Keratinocyte (primary cell): Measurements from ENCODE around the gene FAM169A. TPM values are rescaled to one million over a fixed set of nuclear protein-coding genes. Genes with fewer than 3 reads are reported as not detected.
"Not testable (repeated sequence)": the region's sequence is repeated elsewhere in the genome, so short reads cannot be mapped to it uniquely, and the experiment has no call there.

Experiments
- DNase-seq: peaks from one replicate; pipeline ENCODE4 v3.0.0-alpha.2; 2011; ENCODE audit warnings: low read depth, missing footprints, low spot score
- FAIRE-seq: peaks from 2 replicates; lab custom pipeline; 2011; peaks lifted over from hg19 to GRCh38; lab: Jason Lieb, UNC
- H2AFZ ChIP-seq: 2 replicates; pipeline ENCODE4 v1.6.0; 2012; ENCODE audit warnings: low read length, control low read depth, inconsistent platforms; ENCODE audit not compliant: control insufficient read depth
- H3K27ac ChIP-seq: 2 replicates; pipeline ENCODE4 v1.5.1; 2011; ENCODE audit warnings: low read length; ENCODE audit not compliant: control insufficient read depth, insufficient read depth
- H3K27me3 ChIP-seq: 3 replicates; pipeline ENCODE4 v1.6.0; 2011; ENCODE audit warnings: low read length; ENCODE audit not compliant: control insufficient read depth, insufficient read depth; ENCODE audit errors: extremely low read depth
- H3K36me3 ChIP-seq, 2 experiments: 2 replicates in 1 of 2; 3 replicates in 1 of 2; pipeline ENCODE4 v1.5.1; 2011; ENCODE audit warnings: low read length in 2 of 2, mild to moderate bottlenecking in 1 of 2; ENCODE audit not compliant: control insufficient read depth in 2 of 2, insufficient read depth in 2 of 2; ENCODE audit errors: extremely low read depth in 1 of 2
- H3K4me1 ChIP-seq: 3 replicates; pipeline ENCODE4 v1.5.1; 2011; ENCODE audit warnings: low read length; ENCODE audit not compliant: control insufficient read depth, insufficient read depth; ENCODE audit errors: extremely low read depth
- H3K4me2 ChIP-seq: 3 replicates; pipeline ENCODE4 v1.6.0; 2011; ENCODE audit warnings: low read depth, low read length; ENCODE audit not compliant: control insufficient read depth, insufficient read depth; ENCODE audit errors: extremely low read depth
- H3K4me3 ChIP-seq, 3 experiments: fragments of 200-600 bp in 1 of 3; sonication (generic) in 1 of 3; 2 replicates in 2 of 3; 3 replicates in 1 of 3; pipeline ENCODE4 v1.5.1; 2011 to 2016; ENCODE audit warnings: low read length in 3 of 3, mild to moderate bottlenecking in 3 of 3, control low read depth in 2 of 3, inconsistent platforms in 1 of 3, low read depth in 1 of 3, mixed read lengths in 1 of 3, mixed run types in 1 of 3, moderate library complexity in 1 of 3; ENCODE audit not compliant: control insufficient read depth in 2 of 3, insufficient read depth in 2 of 3; ENCODE audit errors: extremely low read depth in 1 of 3
- H3K79me2 ChIP-seq: 2 replicates; pipeline ENCODE4 v1.6.0; 2012; ENCODE audit warnings: low read length; ENCODE audit not compliant: control insufficient read depth, insufficient read depth
- H3K9ac ChIP-seq: 3 replicates; pipeline ENCODE4 v1.6.0; 2011; ENCODE audit warnings: low read length; ENCODE audit not compliant: control insufficient read depth, insufficient read depth; ENCODE audit errors: extremely low read depth
- H3K9me1 ChIP-seq: 3 replicates; pipeline ENCODE4 v1.6.0; 2011; ENCODE audit warnings: low read length; ENCODE audit not compliant: control insufficient read depth, insufficient read depth; ENCODE audit errors: extremely low read depth
- H3K9me3 ChIP-seq: 2 replicates; pipeline ENCODE4 v1.5.1; 2012; ENCODE audit warnings: low read depth, low read length; ENCODE audit not compliant: control insufficient read depth
- H4K20me1 ChIP-seq: 3 replicates; pipeline ENCODE4 v1.6.0; 2011; ENCODE audit warnings: low read length; ENCODE audit not compliant: control insufficient read depth, insufficient read depth; ENCODE audit errors: extremely low read depth
- CTCF ChIP-seq, 3 experiments: IDR thresholded peaks in 1 of 3; conservative IDR thresholded peaks in 1 of 3; optimal IDR thresholded peaks in 1 of 3; 2 replicates in 2 of 3; 3 replicates in 1 of 3; pipeline versions ENCODE3 to v1.5.1; 2011; ENCODE audit warnings: low read length in 3 of 3, mild to moderate bottlenecking in 3 of 3, moderate library complexity in 2 of 3, control low read depth in 1 of 3, inconsistent platforms in 1 of 3; ENCODE audit not compliant: insufficient read depth in 2 of 3; ENCODE audit errors: extremely low read depth in 1 of 3
- EZH2 ChIP-seq: IDR thresholded peaks from one replicate; pipeline ENCODE4 v1.6.1; 2012; ENCODE audit warnings: inconsistent platforms, mild to moderate bottlenecking, low read length, moderate library complexity
- dilution Hi-C: fragments of 300-500 bp; cut with MboI; formaldehyde crosslinking; loops from one replicate; pipeline ENCODE4 v1.7.0; 2020; ENCODE audit warnings: low sequenced_read_pairs; ENCODE audit not compliant: extremely low pct_ligation_motif_present
- polyA plus RNA-seq, 5 experiments: library from polyadenylated mRNA; depleted of rRNA in 3 of 5; stranded (reverse) in 3 of 5; stranded (forward) in 1 of 5; unstranded in 1 of 5; fragments of >200 nt; gene quantifications; 1 replicate in 1 of 5; 2 replicates in 3 of 5; 3 replicates in 1 of 5; pipeline versions ENCODE4 v1.2.1 to v1.2.3, GENCODE V29; 2011 to 2012; ENCODE audit warnings: missing spikeins in 2 of 5, low read depth in 1 of 5, low replicate concordance in 1 of 5

FAM169A gene
- polyA plus RNA-seq, 1 donor (not counting 4 experiments of a cell fraction or from before 2014, with no cell fraction given) = 13.1 TPM

- H3K4me1 ChIP-seq = peaks cover 19% of the 10 kb centered on the region
- dilution Hi-C loops = no loop called here
- H3K4me2 ChIP-seq = no peak overlapping the region
- no peak overlapping the region for H3K27ac ChIP-seq
- H2AFZ ChIP-seq = no peak overlapping the region
- FAIRE-seq = no peak
- H3K9me3 ChIP-seq = no peaks in the 10 kb centered on the region
- H3K4me3 ChIP-seq = no peak overlapping the region
- no peak for TF ChIP-seq EZH2
- no peak for TF ChIP-seq CTCF (optimal IDR thresholded peaks at IDR 0.05 in 1 of 3, IDR thresholded peaks at IDR 0.05 in 1 of 3, conservative IDR thresholded peaks at IDR 0.05 in 1 of 3; ENCODE audit: extremely low read depth in 1 of 3, insufficient read depth in 2 of 3, low read length in 3 of 3)
- no peak for DNase-seq
- H3K27me3 ChIP-seq = no peaks in the 10 kb centered on the region
- no peaks in the 10 kb centered on the region for H3K36me3 ChIP-seq
- no peak overlapping the region for H3K9ac ChIP-seq
- H3K9me1 ChIP-seq = no peaks in the 10 kb centered on the region
- H4K20me1 ChIP-seq = no peaks in the 10 kb centered on the region
- no peaks in the 10 kb centered on the region for H3K79me2 ChIP-seq
Measured at GRCh38 chr5:74873525-74874249, 7.5 kb upstream of the FAM169A start.

GRCh38 chr5:74870299-74871067 lies 4.3 kb upstream of the FAM169A start:
- H3K9me3 ChIP-seq = no peaks in the 10 kb centered on the region
- no peak overlapping the region for H3K4me3 ChIP-seq
- H3K4me2 ChIP-seq = peak overlapping the region; percentile 17
- H3K36me3 ChIP-seq = no peaks in the 10 kb centered on the region
- H3K4me1 ChIP-seq = peaks cover 25% of the 10 kb centered on the region
- TF ChIP-seq CTCF (optimal IDR thresholded peaks at IDR 0.05 in 1 of 3, IDR thresholded peaks at IDR 0.05 in 1 of 3, conservative IDR thresholded peaks at IDR 0.05 in 1 of 3; ENCODE audit: extremely low read depth in 1 of 3, insufficient read depth in 2 of 3, low read length in 3 of 3) (no peak), EZH2 (no peak)
- peak overlapping the region; percentile 66 for H3K27ac ChIP-seq
- peak; percentile 88 for FAIRE-seq
- no peaks in the 10 kb centered on the region for H3K9me1 ChIP-seq
- H4K20me1 ChIP-seq = no peaks in the 10 kb centered on the region
- peak; percentile 46 for DNase-seq
- peaks cover under 1% of the 10 kb centered on the region for H3K79me2 ChIP-seq
- no peaks in the 10 kb centered on the region for H3K27me3 ChIP-seq
- H3K9ac ChIP-seq = no peak overlapping the region
- dilution Hi-C loops = no loop called here
- H2AFZ ChIP-seq = peak overlapping the region; percentile 54

GRCh38 chr5:74869414-74869813 lies 3.2 kb upstream of the FAM169A start:
- H3K9me1 ChIP-seq, H3K27me3 ChIP-seq, H4K20me1 ChIP-seq, H3K9me3 ChIP-seq, H3K36me3 ChIP-seq, dilution Hi-C loops, H2AFZ ChIP-seq: not testable (repeated sequence)
- peaks cover 29% of the 10 kb centered on the region for H3K4me1 ChIP-seq
- H3K79me2 ChIP-seq = peaks cover 11% of the 10 kb centered on the region
- H3K4me3 ChIP-seq = peak overlapping the region in 1 of 3 experiments; percentile 19
- peak overlapping the region; percentile 66 for H3K27ac ChIP-seq
- DNase-seq (peak; percentile 52), FAIRE-seq (peak; percentile 81)
- H3K4me2 ChIP-seq = peak overlapping the region; percentile 50
- H3K9ac ChIP-seq = peak overlapping the region; percentile 56
